A549 (cell line): ENCODE data around the gene WDR35. TPM values are rescaled to one million over a fixed set of nuclear protein-coding genes. Genes with fewer than 3 reads are reported as not detected.

Experiments
- ATAC-seq, 2 experiments: fragments of 200-7000 bp in 1 of 2; fragments of >200 bp in 1 of 2; cut with Nextera tagmentation in 1 of 2; cut with Tn5 transposase in 1 of 2; 3 replicates each; pipeline versions ENCODE4 v1.8.0 to v1.9.1; 2018 to 2020; ENCODE audit warnings: mild to moderate bottlenecking in 1 of 2, moderate library complexity in 1 of 2
- CTCF ChIA-PET: fragments of 300-600 bp; sonication (Branson Sonifier 250); formaldehyde crosslinking; extraction: SDS; loops from one replicate; lab custom pipeline; 2021; ENCODE audit warnings: antibody characterized with exemption, inconsistent platforms; lab: Yijun Ruan, JAX
- POLR2A ChIA-PET: fragments of 350-600 bp; formaldehyde crosslinking; extraction: SDS; loops from one replicate; lab custom pipeline; 2021; ENCODE audit warnings: antibody characterized with exemption, inconsistent platforms; lab: Yijun Ruan, JAX
- DNase-seq, 2 experiments: peaks; one replicate each; pipeline versions ENCODE4 v3.0.0 to v3.0.0-alpha.2; 2011 to 2016; ENCODE audit warnings: low read depth in 1 of 2, low spot score in 1 of 2
- FAIRE-seq: peaks from 2 replicates; lab custom pipeline; 2011; peaks lifted over from hg19 to GRCh38; lab: Jason Lieb, UNC
- H3K27ac ChIP-seq, 2 experiments: fragments of >200 bp; sonication (Bioruptor Twin); formaldehyde crosslinking; 3 replicates each; pipeline ENCODE4 v1.5.1; 2016 to 2017
- H3K4me1 ChIP-seq: fragments of >200 bp; sonication (Bioruptor Twin); formaldehyde crosslinking; 3 replicates; pipeline ENCODE4 v1.6.1; 2016
- H3K4me2 ChIP-seq: fragments of >200 bp; sonication (Bioruptor Twin); formaldehyde crosslinking; 3 replicates; pipeline ENCODE4 v1.6.1; 2016
- H3K4me3 ChIP-seq: fragments of >200 bp; sonication (Bioruptor Twin); formaldehyde crosslinking; 3 replicates; pipeline ENCODE4 v1.5.1; 2016
- H3K9me3 ChIP-seq: fragments of >200 bp; sonication (Bioruptor Twin); formaldehyde crosslinking; 3 replicates; pipeline ENCODE4 v1.6.1; 2016
- CEBPB ChIP-seq, 2 experiments: fragments of >200 bp in 1 of 2; sonication (Bioruptor Twin) in 1 of 2; formaldehyde crosslinking in 1 of 2; IDR thresholded peaks; 2 replicates each; pipeline ENCODE4 v1.6.1; 2012 to 2016
- CHD4 ChIP-seq: fragments of 200-600 bp; sonication (generic); IDR thresholded peaks from 2 replicates; pipeline ENCODE4 v1.6.1; 2016; ENCODE audit warnings: antibody characterized with exemption, mild to moderate bottlenecking, borderline replicate concordance
- FOSB ChIP-seq: fragments of 250-450 bp; sonication (Bioruptor Pico); IDR thresholded peaks from 2 replicates; pipeline ENCODE4 v1.5.0; 2020; ENCODE audit warnings: mild to moderate bottlenecking, moderate library complexity
- FOSL2 ChIP-seq, 2 experiments: fragments of 450-650 bp in 1 of 2; fragments of >200 bp in 1 of 2; sonication (Bioruptor Twin) in 1 of 2; formaldehyde crosslinking; IDR thresholded peaks; 2 replicates each; pipeline versions ENCODE4 v1.5.0 to v1.6.1; 2016 to 2020; ENCODE audit warnings: mild to moderate bottlenecking in 1 of 2, moderate library complexity in 1 of 2
- JUN ChIP-seq, 2 experiments: fragments of >200 bp; sonication (Bioruptor Twin); formaldehyde crosslinking; IDR thresholded peaks; 2 replicates in 1 of 2; 3 replicates in 1 of 2; pipeline ENCODE4 v1.6.1; 2016 to 2017
- JUNB ChIP-seq: fragments of >200 bp; sonication (Bioruptor Twin); formaldehyde crosslinking; IDR thresholded peaks from 2 replicates; pipeline ENCODE4 v1.6.1; 2016
- RAD21 ChIP-seq, 2 experiments: fragments of >200 bp in 1 of 2; sonication (Bioruptor Twin) in 1 of 2; formaldehyde crosslinking in 1 of 2; IDR thresholded peaks in 1 of 2; conservative IDR thresholded peaks in 1 of 2; 2 replicates in 1 of 2; 3 replicates in 1 of 2; pipeline ENCODE4 v1.6.1; 2012 to 2018; ENCODE audit warnings: inconsistent platforms in 1 of 2
- REST ChIP-seq: fragments of 200-600 bp; sonication (generic); IDR thresholded peaks from 2 replicates; pipeline ENCODE4 v1.6.1; 2016; ENCODE audit warnings: antibody characterized with exemption, mild to moderate bottlenecking, moderate library complexity
- ZFP36 ChIP-seq: fragments of 450-650 bp; IDR thresholded peaks from 2 replicates; pipeline ENCODE4 v1.6.1; 2014; ENCODE audit warnings: borderline replicate concordance; ENCODE audit not compliant: partially characterized antibody
- ZSCAN20 ChIP-seq: fragments of 250-450 bp; sonication (Bioruptor Pico); IDR thresholded peaks from 2 replicates; pipeline ENCODE4 v1.8.0; 2022; ENCODE audit warnings: mild to moderate bottlenecking, moderate library complexity
- WGBS: methylation state at CpG from one replicate; pipeline ENCODE4 v1.1.6; 2017; ENCODE audit errors: missing lambda C conversion rate; 5-methylcytosine and 5-hydroxymethylcytosine counted together
- polyA plus RNA-seq, 4 experiments: library from polyadenylated mRNA; depleted of rRNA in 3 of 4; stranded (reverse); fragments of >200 nt; fragmentation: RNase III in 1 of 4; extraction: RNeasy Plus Mini Kit Qiagen cat#74134 plus additional on column Dnase treatment in 1 of 4; gene quantifications; 2 replicates in 3 of 4; 3 replicates in 1 of 4; pipeline ENCODE4 v1.2.3, GENCODE V29; 2011 to 2017
- TF ChIP-seq, protein P1 (sequence below): IDR thresholded peaks from 2 replicates; pipeline ENCODE4 v1.6.1; 2012; ENCODE audit warnings: low read depth, borderline replicate concordance

WDR35 gene
- polyA plus RNA-seq, 2 of the 4 experiments (the other 2 are of a cell fraction) = 12.1 to 28.5 TPM

- FAIRE-seq (no peak), ATAC-seq (no peak), DNase-seq (no peak)
- WGBS = 88% methylated on average over 3 of the region's 3 CpGs
- CTCF ChIA-PET = interaction anchor here (1.2 to 4.2 kb wide), 6 partner anchors 10 to 59 kb away, joined by 3 to 40 read pairs (median 8); no protein-coding TSS in a partner anchor
- TF ChIP-seq ZSCAN20 (no peak), FOSB (CRISPR knock-in tag) (no peak), JUNB (no peak), CHD4 (no peak), ZFP36 (no peak), REST (no peak), FOSL2 (IDR thresholded peaks at IDR 0.05) (no peak), FOSL2 (CRISPR knock-in tag; IDR thresholded peaks at IDR 0.05) (no peak)
- TF ChIP-seq, protein P1, sequence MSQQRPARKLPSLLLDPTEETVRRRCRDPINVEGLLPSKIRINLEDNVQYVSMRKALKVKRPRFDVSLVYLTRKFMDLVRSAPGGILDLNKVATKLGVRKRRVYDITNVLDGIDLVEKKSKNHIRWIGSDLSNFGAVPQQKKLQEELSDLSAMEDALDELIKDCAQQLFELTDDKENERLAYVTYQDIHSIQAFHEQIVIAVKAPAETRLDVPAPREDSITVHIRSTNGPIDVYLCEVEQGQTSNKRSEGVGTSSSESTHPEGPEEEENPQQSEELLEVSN = no peak
- no peak overlapping the region for H3K27ac ChIP-seq
- no peaks in the 10 kb centered on the region for H3K4me1 ChIP-seq
- peaks cover 13% of the 10 kb centered on the region; the same call in 2 of the 3 replicates for H3K9me3 ChIP-seq
- H3K4me3 ChIP-seq = no peak overlapping the region
- POLR2A ChIA-PET = no interaction called here
- no peak overlapping the region for H3K4me2 ChIP-seq
Measured at GRCh38 chr2:20033322-20033721, 43.4 kb upstream of the WDR35 start.

DNA sequence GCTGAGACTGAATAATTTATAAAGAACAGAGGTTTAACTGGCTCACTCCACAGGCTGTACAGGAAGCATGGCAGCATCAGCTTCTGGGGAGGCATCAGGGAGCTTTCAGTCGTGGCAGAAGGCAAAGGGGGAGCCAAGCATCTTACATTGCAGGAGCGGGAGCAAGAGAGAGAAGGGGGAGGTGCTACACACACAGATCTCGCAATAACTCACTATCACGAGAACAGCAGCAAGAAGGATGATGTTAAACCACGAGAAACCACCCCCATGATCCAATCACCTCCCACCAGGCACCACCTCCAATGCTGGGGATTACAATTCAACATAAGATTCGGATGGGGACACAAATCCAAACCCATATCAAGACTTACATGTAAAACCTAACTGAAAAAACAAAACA, 40.3 kb upstream of the WDR35 start:
- 93% methylated on average over 6 of the region's 6 CpGs for WGBS
- ChIA-PET CTCF (interaction anchor here (0.9 to 5.6 kb wide), 5 partner anchors 15 to 195 kb away, joined by 3 to 38 read pairs (median 6); partner anchors contain the start of gene SDC1), POLR2A (no interaction called here)
- TF ChIP-seq CEBPB (IDR thresholded peaks at IDR 0.05) (peak; percentile 26 to 39; a peak in 2 of 4 replicates), RAD21 (conservative IDR thresholded peaks at IDR 0.05 in 1 of 2, IDR thresholded peaks at IDR 0.05 in 1 of 2) (no peak)
- no peak overlapping the region for H3K4me2 ChIP-seq
- H3K27ac ChIP-seq = no peak overlapping the region
- FAIRE-seq = no peak
- DNase-seq = no peak
- H3K4me3 ChIP-seq = no peak overlapping the region
- H3K9me3 ChIP-seq = peaks cover 15% of the 10 kb centered on the region; the same call in 2 of the 3 replicates
- peaks cover 13% of the 10 kb centered on the region for H3K4me1 ChIP-seq
- ATAC-seq = no peak

GRCh38 chr2:20027705-20028434, 38.0 kb upstream of the WDR35 start:
- Histone ChIP-seq H3K9me3 (peaks cover 15% of the 10 kb centered on the region; the same call in 2 of the 3 replicates), H3K4me1 (peaks cover 13% of the 10 kb centered on the region), H3K4me3 (no peak overlapping the region), H3K4me2 (peak overlapping the region; percentile 33), H3K27ac (peak overlapping the region; percentile 8 to 40; a peak in 4 of 6 replicates)
- 73% methylated on average over 3 of the region's 3 CpGs for WGBS
- DNase-seq (no peak), FAIRE-seq (no peak), ATAC-seq (no peak)
- ChIA-PET POLR2A (interaction anchor here (1.9 kb wide), 1 partner anchor 24 kb away, joined by 12 read pairs; the partner anchor contains the start of gene LAPTM4A), CTCF (interaction anchor here (0.8 to 5.6 kb wide), 6 partner anchors 8 to 102 kb away, joined by 3 to 38 read pairs (median 3); no protein-coding TSS in a partner anchor)
- TF ChIP-seq JUN (IDR thresholded peaks at IDR 0.05) (0 out of 5 replicates have a peak, but pooled peaks of 1 of the 2 experiments have one; percentile 38), FOSL2 (IDR thresholded peaks at IDR 0.05) (no peak), FOSL2 (CRISPR knock-in tag; IDR thresholded peaks at IDR 0.05) (0 out of 2 replicates have a peak, but pooled peaks have one; percentile 2)
- TF ChIP-seq, protein P1 = no peak
